Measurements from ENCODE around the gene CCDC50. TPM values are rescaled to one million over a fixed set of nuclear protein-coding genes. Genes with fewer than 3 reads are reported as not detected.

CCDC50 gene
- total RNA-seq, 2 experiments from 2014 or later, result 22.0 to 23.1 TPM

- peaks cover 7% of the 10 kb centered on the region for H3K27me3 Mint-ChIP-seq
- DNase-seq, result no peak
- H3K36me3 Mint-ChIP-seq (ENCODE audit: low read depth), result no peaks in the 10 kb centered on the region
- H3K4me3 Mint-ChIP-seq, result no peak overlapping the region
- no peak overlapping the region for H3K27ac Mint-ChIP-seq
- ChIA-PET POLR2A (no interaction called here), CTCF (no interaction called here)
- H3K4me1 Mint-ChIP-seq, result no peaks in the 10 kb centered on the region
- no peaks in the 10 kb centered on the region for H3K9me3 Mint-ChIP-seq
These were observed 27.3 kb upstream of the CCDC50 start for GRCh38 chr3:191301782-191302411.

- Mint-ChIP-seq H3K27me3 (peaks cover 3% of the 10 kb centered on the region), H3K4me3 (no peak overlapping the region), H3K9me3 (no peaks in the 10 kb centered on the region), H3K36me3 (ENCODE audit: low read depth) (no peaks in the 10 kb centered on the region), H3K27ac (no peak overlapping the region), H3K4me1 (no peaks in the 10 kb centered on the region)
- ChIA-PET POLR2A (no interaction called here), CTCF (no interaction called here)
- DNase-seq, result no peak
These were observed 26.7 kb upstream of the CCDC50 start for GRCh38 chr3:191302451-191302850.

- Mint-ChIP-seq H3K27ac (no peak overlapping the region), H3K27me3 (peaks cover 2% of the 10 kb centered on the region), H3K36me3 (ENCODE audit: low read depth) (no peaks in the 10 kb centered on the region), H3K4me3 (no peak overlapping the region), H3K4me1 (no peaks in the 10 kb centered on the region), H3K9me3 (no peaks in the 10 kb centered on the region)
- ChIA-PET POLR2A (no interaction called here), CTCF (no interaction called here)
- no peak for DNase-seq
These were observed 25.6 kb upstream of the CCDC50 start for GRCh38 chr3:191303596-191303995.

GRCh38 chr3:191306428-191306827, 22.8 kb upstream of the CCDC50 start:
- no peaks in the 10 kb centered on the region for H3K4me1 Mint-ChIP-seq
- ChIA-PET CTCF (no interaction called here), POLR2A (no interaction called here)
- H3K27me3 Mint-ChIP-seq, result peaks cover 2% of the 10 kb centered on the region
- no peak overlapping the region for H3K4me3 Mint-ChIP-seq
- no peaks in the 10 kb centered on the region for H3K36me3 Mint-ChIP-seq (ENCODE audit: low read depth)
- H3K9me3 Mint-ChIP-seq, result no peaks in the 10 kb centered on the region
- no peak overlapping the region for H3K27ac Mint-ChIP-seq
- DNase-seq, result no peak

GRCh38 chr3:191307341-191307740, 21.9 kb upstream of the CCDC50 start:
- Mint-ChIP-seq H3K27me3 (peaks cover 2% of the 10 kb centered on the region), H3K36me3 (ENCODE audit: low read depth) (no peaks in the 10 kb centered on the region), H3K9me3 (no peaks in the 10 kb centered on the region), H3K27ac (no peak overlapping the region), H3K4me1 (no peaks in the 10 kb centered on the region), H3K4me3 (no peak overlapping the region)
- DNase-seq, result no peak
- CTCF ChIA-PET, result no interaction called here
- POLR2A ChIA-PET, result no interaction called here

- no peak for DNase-seq
- H3K27ac Mint-ChIP-seq, result no peak overlapping the region
- POLR2A ChIA-PET, result no interaction called here
- H3K9me3 Mint-ChIP-seq, result no peaks in the 10 kb centered on the region
- no peaks in the 10 kb centered on the region for H3K36me3 Mint-ChIP-seq (ENCODE audit: low read depth)
- no peaks in the 10 kb centered on the region for H3K4me1 Mint-ChIP-seq
- H3K4me3 Mint-ChIP-seq, result no peak overlapping the region
- no peaks in the 10 kb centered on the region for H3K27me3 Mint-ChIP-seq
- CTCF ChIA-PET, result interaction anchor here (0.6 kb wide), 1 partner anchor 373 kb away, joined by 4 read pairs; no protein-coding TSS in a partner anchor
These were observed 15.9 kb upstream of the CCDC50 start for GRCh38 chr3:191313296-191313695.

- H3K36me3 Mint-ChIP-seq (ENCODE audit: low read depth), result no peaks in the 10 kb centered on the region
- CTCF ChIA-PET, result interaction anchor here (0.7 kb wide), 1 partner anchor 1072 kb away, joined by 3 read pairs; no protein-coding TSS in a partner anchor
- H3K27me3 Mint-ChIP-seq, result no peaks in the 10 kb centered on the region
- no peak overlapping the region for H3K4me3 Mint-ChIP-seq
- DNase-seq, result no peak
- no peaks in the 10 kb centered on the region for H3K9me3 Mint-ChIP-seq
- POLR2A ChIA-PET, result no interaction called here
- no peak overlapping the region for H3K27ac Mint-ChIP-seq
- no peaks in the 10 kb centered on the region for H3K4me1 Mint-ChIP-seq
These were observed 15.0 kb upstream of the CCDC50 start for GRCh38 chr3:191314109-191314728.

- POLR2A ChIA-PET, result no interaction called here
- Mint-ChIP-seq H3K27me3 (no peaks in the 10 kb centered on the region), H3K36me3 (ENCODE audit: low read depth) (no peaks in the 10 kb centered on the region), H3K4me1 (no peaks in the 10 kb centered on the region), H3K9me3 (no peaks in the 10 kb centered on the region), H3K27ac (no peak overlapping the region), H3K4me3 (no peak overlapping the region)
- CTCF ChIA-PET, result no interaction called here
- no peak for DNase-seq
These were observed 12.2 kb upstream of the CCDC50 start for GRCh38 chr3:191316876-191317603.

- CTCF ChIA-PET, result no interaction called here
- POLR2A ChIA-PET, result no interaction called here
- H3K9me3 Mint-ChIP-seq, result no peaks in the 10 kb centered on the region
These were observed 8.9 kb upstream of the CCDC50 start for GRCh38 chr3:191320316-191320715.

GRCh38 chr3:191321019-191321767, 8.0 kb upstream of the CCDC50 start:
- no peaks in the 10 kb centered on the region for H3K9me3 Mint-ChIP-seq
- CTCF ChIA-PET, result no interaction called here
- POLR2A ChIA-PET, result no interaction called here
- no peak overlapping the region for H3K27ac Mint-ChIP-seq
- no peak overlapping the region for H3K4me3 Mint-ChIP-seq
- no peaks in the 10 kb centered on the region for H3K4me1 Mint-ChIP-seq
- no peaks in the 10 kb centered on the region for H3K36me3 Mint-ChIP-seq (ENCODE audit: low read depth)
- H3K27me3 Mint-ChIP-seq, result peaks cover 6% of the 10 kb centered on the region
- DNase-seq, result no peak

More at GRCh38 chr3:191320316-191320715, 8.9 kb upstream of the CCDC50 start:
- Mint-ChIP-seq H3K27ac (no peak overlapping the region), H3K4me1 (no peaks in the 10 kb centered on the region), H3K36me3 (ENCODE audit: low read depth) (no peaks in the 10 kb centered on the region), H3K27me3 (peaks cover 6% of the 10 kb centered on the region), H3K4me3 (no peak overlapping the region)
- DNase-seq, result no peak

- ChIA-PET CTCF (no interaction called here), POLR2A (no interaction called here)
- peaks cover 9% of the 10 kb centered on the region for H3K27me3 Mint-ChIP-seq
- H3K4me1 Mint-ChIP-seq, result peaks cover 9% of the 10 kb centered on the region
- no peaks in the 10 kb centered on the region for H3K36me3 Mint-ChIP-seq (ENCODE audit: low read depth)
- no peak overlapping the region for H3K27ac Mint-ChIP-seq
- DNase-seq, result no peak
- no peak overlapping the region for H3K4me3 Mint-ChIP-seq
- H3K9me3 Mint-ChIP-seq, result no peaks in the 10 kb centered on the region
These were observed 4.3 kb upstream of the CCDC50 start for GRCh38 chr3:191324936-191325335.

- no peaks in the 10 kb centered on the region for H3K9me3 Mint-ChIP-seq
- H3K27me3 Mint-ChIP-seq, result peaks cover 16% of the 10 kb centered on the region
- CTCF ChIA-PET, result no interaction called here
- H3K36me3 Mint-ChIP-seq (ENCODE audit: low read depth), result no peaks in the 10 kb centered on the region
- DNase-seq, result no peak
- POLR2A ChIA-PET, result no interaction called here
- H3K4me3 Mint-ChIP-seq, result no peak overlapping the region
- H3K4me1 Mint-ChIP-seq, result peaks cover 22% of the 10 kb centered on the region
- no peak overlapping the region for H3K27ac Mint-ChIP-seq
These were observed 1.7 kb upstream of the CCDC50 start for GRCh38 chr3:191327526-191327925.

- H3K36me3 Mint-ChIP-seq (ENCODE audit: low read depth), result no peaks in the 10 kb centered on the region
- H3K27ac Mint-ChIP-seq, result peak overlapping the region; percentile 83
- POLR2A ChIA-PET, result no interaction called here
- no peak for DNase-seq
- H3K9me3 Mint-ChIP-seq, result no peaks in the 10 kb centered on the region
- CTCF ChIA-PET, result no interaction called here
- H3K4me3 Mint-ChIP-seq, result peak overlapping the region; percentile 55
- H3K27me3 Mint-ChIP-seq, result peaks cover 13% of the 10 kb centered on the region
- peaks cover 25% of the 10 kb centered on the region for H3K4me1 Mint-ChIP-seq
These were observed 722 bp upstream of the CCDC50 start for GRCh38 chr3:191328383-191328961.
